Endothelial cell of umbilical vein (primary cell): Measurements from ENCODE around the gene MUCL3. TPM values are rescaled to one million over a fixed set of nuclear protein-coding genes. Genes with fewer than 3 reads are reported as not detected.

Experiments used
- BruUV-seq: library from RNA; stranded (reverse); fragments of 400-500 nt; replicated peaks from 2 replicates; lab custom pipeline; 2021; lab: Mats Ljungman, UMichigan
- CTCF ChIA-PET: fragments of 300-600, 350-600 bp; sonication (Branson Sonifier 250); formaldehyde crosslinking; loops from one replicate; lab custom pipeline; 2021; ENCODE audit warnings: antibody characterized with exemption, inconsistent platforms; lab: Charles Lee
- POLR2A ChIA-PET: fragments of 300-600, 350-600 bp; sonication (Branson Sonifier 250); formaldehyde crosslinking; loops from one replicate; lab custom pipeline; 2021; ENCODE audit warnings: antibody characterized with exemption, inconsistent platforms; lab: Charles Lee
- DNase-seq: peaks from one replicate; pipeline ENCODE4 v3.0.0-alpha.2; 2011; ENCODE audit warnings: low read depth, low spot score
- FAIRE-seq: peaks from 2 replicates; lab custom pipeline; 2011; peaks lifted over from hg19 to GRCh38; lab: Jason Lieb, UNC
- H2AFZ ChIP-seq: 2 replicates; pipeline ENCODE4 v1.6.0; 2012; ENCODE audit warnings: low read depth, low read length, control low read depth, inconsistent platforms
- H3K27ac ChIP-seq: 2 replicates; pipeline ENCODE4 v1.5.1; 2011; ENCODE audit warnings: low read depth, mild to moderate bottlenecking, control low read depth, low read length, moderate library complexity; ENCODE audit not compliant: insufficient read depth
- H3K27me3 ChIP-seq, 2 experiments: 2 replicates each; pipeline versions ENCODE4 v1.6.0 to v1.6.1; 2011; ENCODE audit warnings: low read length in 2 of 2, mixed read lengths in 1 of 2; ENCODE audit not compliant: control insufficient read depth in 2 of 2, insufficient read depth in 2 of 2
- H3K36me3 ChIP-seq, 2 experiments: 2 replicates in 1 of 2; 3 replicates in 1 of 2; pipeline ENCODE4 v1.5.1; 2011; ENCODE audit warnings: low read length in 2 of 2, mild to moderate bottlenecking in 1 of 2, moderate library complexity in 1 of 2; ENCODE audit not compliant: control insufficient read depth in 2 of 2, insufficient read depth in 2 of 2; ENCODE audit errors: extremely low read depth in 1 of 2
- H3K4me1 ChIP-seq: 3 replicates; pipeline ENCODE4 v1.5.1; 2011; ENCODE audit warnings: mild to moderate bottlenecking, low read length; ENCODE audit not compliant: control insufficient read depth, insufficient read depth; ENCODE audit errors: extremely low read depth
- H3K4me2 ChIP-seq: 2 replicates; pipeline ENCODE4 v1.6.1; 2011; ENCODE audit warnings: low read length, control low read depth, mixed read lengths; ENCODE audit not compliant: insufficient read depth
- H3K4me3 ChIP-seq, 3 experiments: fragments of 200-600 bp in 1 of 3; sonication (generic), shearing (Covaris generic) in 1 of 3; replicated peaks in 1 of 3; 2 replicates each; pipeline ENCODE4 v1.5.1; 2011 to 2016; ENCODE audit warnings: control low read depth in 3 of 3, low read length in 3 of 3, mild to moderate bottlenecking in 2 of 3, inconsistent platforms in 1 of 3, low read depth in 1 of 3, moderate library complexity in 1 of 3; ENCODE audit not compliant: insufficient read depth in 1 of 3
- H3K79me2 ChIP-seq: 2 replicates; pipeline ENCODE4 v1.6.0; 2012; ENCODE audit warnings: low read length, inconsistent platforms; ENCODE audit not compliant: control insufficient read depth, insufficient read depth
- H3K9ac ChIP-seq: replicated peaks from 2 replicates; pipeline ENCODE3; 2011; ENCODE audit warnings: low read length, control low read depth; ENCODE audit not compliant: insufficient read depth; ENCODE audit errors: extremely low read depth
- H3K9me1 ChIP-seq: replicated peaks from 3 replicates; pipeline ENCODE4 v1.6.0; 2011; ENCODE audit warnings: mild to moderate bottlenecking, low read length; ENCODE audit not compliant: control insufficient read depth, insufficient read depth; ENCODE audit errors: extremely low read depth
- H3K9me3 ChIP-seq: replicated peaks from 2 replicates; pipeline ENCODE4 v1.5.1; 2012; ENCODE audit warnings: low read length, inconsistent platforms; ENCODE audit not compliant: control insufficient read depth, insufficient read depth
- H4K20me1 ChIP-seq: replicated peaks from 2 replicates; pipeline ENCODE3; 2011; ENCODE audit warnings: mild to moderate bottlenecking, low read length; ENCODE audit not compliant: control insufficient read depth, insufficient read depth; ENCODE audit errors: extremely low read depth
- EZH2 ChIP-seq: IDR thresholded peaks from 2 replicates; pipeline ENCODE4 v1.6.1; 2012; ENCODE audit warnings: borderline replicate concordance, low read depth, mild to moderate bottlenecking, moderate library complexity, low read length, inconsistent platforms; ENCODE audit not compliant: severe bottlenecking
- FOS ChIP-seq: IDR thresholded peaks from 2 replicates; pipeline ENCODE4 v1.6.1; 2011; ENCODE audit warnings: mild to moderate bottlenecking, low read length, moderate library complexity, borderline replicate concordance; ENCODE audit not compliant: insufficient read depth
- GATA2 ChIP-seq: IDR thresholded peaks from 2 replicates; pipeline ENCODE4 v1.7.0; 2011; ENCODE audit warnings: low read depth, mild to moderate bottlenecking, moderate library complexity, mixed read lengths, low read length; ENCODE audit not compliant: insufficient read length, insufficient read depth
- POLR2AphosphoS5 ChIP-seq: IDR thresholded peaks from 2 replicates; pipeline ENCODE4 v1.6.1; 2012; ENCODE audit warnings: low read depth, mild to moderate bottlenecking, control low read depth, low read length, moderate library complexity; ENCODE audit not compliant: insufficient read depth
- dilution Hi-C: fragments of 300-500 bp; cut with MboI; formaldehyde crosslinking; loops from one replicate; pipeline ENCODE4 v1.15.0; 2019; ENCODE audit warnings: low sequenced_read_pairs; ENCODE audit not compliant: extremely low pct_ligation_motif_present
- intact Hi-C: fragments of 100-400 bp; cut with micrococcal nuclease; formaldehyde crosslinking; loops from one replicate; pipeline ENCODE4 v1.10.0; 2022
- polyA plus RNA-seq, 4 experiments: library from polyadenylated mRNA; depleted of rRNA in 3 of 4; stranded (reverse) in 3 of 4; unstranded in 1 of 4; fragments of >200 nt; gene quantifications; 2 replicates each; pipeline versions ENCODE4 v1.2.1 to v1.2.3, GENCODE V29; 2011 to 2012; ENCODE audit warnings: missing spikeins in 1 of 4
- total RNA-seq: library from RNA; stranded (reverse); gene quantifications from 2 replicates; pipeline ENCODE4 v1.2.3, GENCODE V29; 2021
- TF ChIP-seq, protein P1 (sequence below), 2 donors: IDR thresholded peaks; 1 replicate in 1 of 2; 2 replicates in 1 of 2; pipeline ENCODE4 v1.5.1; 2011; ENCODE audit warnings: low read length in 2 of 2, mild to moderate bottlenecking in 2 of 2, moderate library complexity in 2 of 2, control low read depth in 1 of 2, inconsistent platforms in 1 of 2, low read depth in 1 of 2; ENCODE audit not compliant: insufficient read depth in 1 of 2; ENCODE audit errors: extremely low read depth in 1 of 2

The MUCL3 gene
- total and polyA plus RNA-seq, 2 donors (not counting 3 experiments of a cell fraction or from before 2014, with no cell fraction given), result not detected

DNA sequence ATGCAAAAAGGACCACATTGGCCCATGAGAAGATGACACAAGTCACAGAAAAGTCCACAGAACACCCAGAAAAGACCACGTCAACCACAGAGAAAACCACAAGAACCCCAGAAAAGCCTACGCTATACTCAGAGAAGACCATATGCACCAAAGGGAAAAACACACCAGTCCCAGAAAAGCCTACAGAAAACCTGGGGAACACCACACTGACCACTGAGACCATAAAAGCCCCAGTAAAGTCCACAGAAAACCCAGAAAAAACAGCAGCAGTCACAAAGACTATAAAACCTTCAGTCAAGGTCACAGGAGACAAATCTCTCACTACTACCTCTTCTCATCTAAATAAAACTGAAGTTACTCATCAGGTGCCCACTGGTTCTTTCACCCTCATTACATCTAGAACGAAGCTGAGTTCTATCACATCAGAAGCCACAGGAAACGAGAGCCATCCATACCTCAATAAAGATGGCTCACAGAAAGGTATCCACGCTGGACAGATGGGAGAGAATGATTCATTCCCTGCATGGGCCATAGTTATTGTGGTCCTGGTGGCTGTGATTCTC is 11.2 kb downstream of the MUCL3 start:
- Histone ChIP-seq H3K79me2 (no peaks in the 10 kb centered on the region), H3K36me3 (no peaks in the 10 kb centered on the region), H3K27me3 (peaks cover 41 to 43% of the 10 kb centered on the region in 2 experiments), H3K4me3 (no peak overlapping the region), H2AFZ (no peak overlapping the region), H4K20me1 (no peaks in the 10 kb centered on the region), H3K9ac (no peak overlapping the region), H3K9me1 (no peaks in the 10 kb centered on the region), H3K4me1 (peaks cover 5% of the 10 kb centered on the region), H3K4me2 (no peak overlapping the region), H3K27ac (no peak overlapping the region), H3K9me3 (no peaks in the 10 kb centered on the region)
- ChIA-PET POLR2A (no interaction called here), CTCF (no interaction called here)
- BruUV-seq, result no TSS peak
- TF ChIP-seq POLR2AphosphoS5 (no peak), FOS (no peak), GATA2 (no peak), EZH2 (no peak)
- TF ChIP-seq, protein P1, sequence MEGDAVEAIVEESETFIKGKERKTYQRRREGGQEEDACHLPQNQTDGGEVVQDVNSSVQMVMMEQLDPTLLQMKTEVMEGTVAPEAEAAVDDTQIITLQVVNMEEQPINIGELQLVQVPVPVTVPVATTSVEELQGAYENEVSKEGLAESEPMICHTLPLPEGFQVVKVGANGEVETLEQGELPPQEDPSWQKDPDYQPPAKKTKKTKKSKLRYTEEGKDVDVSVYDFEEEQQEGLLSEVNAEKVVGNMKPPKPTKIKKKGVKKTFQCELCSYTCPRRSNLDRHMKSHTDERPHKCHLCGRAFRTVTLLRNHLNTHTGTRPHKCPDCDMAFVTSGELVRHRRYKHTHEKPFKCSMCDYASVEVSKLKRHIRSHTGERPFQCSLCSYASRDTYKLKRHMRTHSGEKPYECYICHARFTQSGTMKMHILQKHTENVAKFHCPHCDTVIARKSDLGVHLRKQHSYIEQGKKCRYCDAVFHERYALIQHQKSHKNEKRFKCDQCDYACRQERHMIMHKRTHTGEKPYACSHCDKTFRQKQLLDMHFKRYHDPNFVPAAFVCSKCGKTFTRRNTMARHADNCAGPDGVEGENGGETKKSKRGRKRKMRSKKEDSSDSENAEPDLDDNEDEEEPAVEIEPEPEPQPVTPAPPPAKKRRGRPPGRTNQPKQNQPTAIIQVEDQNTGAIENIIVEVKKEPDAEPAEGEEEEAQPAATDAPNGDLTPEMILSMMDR (IDR thresholded peaks at IDR 0.05; ENCODE audit: extremely low read depth in 1 of 2, insufficient read depth in 1 of 2, low read depth in 1 of 2, low read length in 2 of 2), result no peak
- DNase-seq (no peak), FAIRE-seq (no peak)
- dilution Hi-C loops (no loop called here), intact Hi-C loops (no loop called here)
